IMR-90 (cell line): ENCODE results near the gene ZNF77.

Experiments used
- CHD1 ChIP-seq: IDR thresholded peaks from 2 replicates; pipeline ENCODE4 v1.6.1; 2012; ENCODE audit warnings: low read depth, low read length, improper control_type of control experiment
- CTCF ChIP-seq: conservative IDR thresholded peaks from 2 replicates; pipeline ENCODE4 v1.5.1; 2012; ENCODE audit warnings: mild to moderate bottlenecking, low read depth, low read length, improper control_type of control experiment
- NFE2L2 ChIP-seq: fragments of 150-350 bp; IDR thresholded peaks from 2 replicates; pipeline ENCODE4 v1.6.1; 2016; ENCODE audit warnings: low read depth, mild to moderate bottlenecking, low read length
- POLR2A ChIP-seq: IDR thresholded peaks from 2 replicates; pipeline ENCODE4 v1.6.1; 2012; ENCODE audit warnings: mild to moderate bottlenecking, low read depth, low read length

- TF ChIP-seq CTCF (no peak), CHD1 (no peak), POLR2A (no peak), NFE2L2 (no peak)
Observed at GRCh38 chr19:2963122-2963521, 18.4 kb upstream of the ZNF77 start.
